ENCODE results near the gene MSX2.
"Not testable (repeated sequence)": the region's sequence is repeated elsewhere in the genome, so short reads cannot be mapped to it uniquely, and the experiment has no call there.

Gene MSX2

DNA sequence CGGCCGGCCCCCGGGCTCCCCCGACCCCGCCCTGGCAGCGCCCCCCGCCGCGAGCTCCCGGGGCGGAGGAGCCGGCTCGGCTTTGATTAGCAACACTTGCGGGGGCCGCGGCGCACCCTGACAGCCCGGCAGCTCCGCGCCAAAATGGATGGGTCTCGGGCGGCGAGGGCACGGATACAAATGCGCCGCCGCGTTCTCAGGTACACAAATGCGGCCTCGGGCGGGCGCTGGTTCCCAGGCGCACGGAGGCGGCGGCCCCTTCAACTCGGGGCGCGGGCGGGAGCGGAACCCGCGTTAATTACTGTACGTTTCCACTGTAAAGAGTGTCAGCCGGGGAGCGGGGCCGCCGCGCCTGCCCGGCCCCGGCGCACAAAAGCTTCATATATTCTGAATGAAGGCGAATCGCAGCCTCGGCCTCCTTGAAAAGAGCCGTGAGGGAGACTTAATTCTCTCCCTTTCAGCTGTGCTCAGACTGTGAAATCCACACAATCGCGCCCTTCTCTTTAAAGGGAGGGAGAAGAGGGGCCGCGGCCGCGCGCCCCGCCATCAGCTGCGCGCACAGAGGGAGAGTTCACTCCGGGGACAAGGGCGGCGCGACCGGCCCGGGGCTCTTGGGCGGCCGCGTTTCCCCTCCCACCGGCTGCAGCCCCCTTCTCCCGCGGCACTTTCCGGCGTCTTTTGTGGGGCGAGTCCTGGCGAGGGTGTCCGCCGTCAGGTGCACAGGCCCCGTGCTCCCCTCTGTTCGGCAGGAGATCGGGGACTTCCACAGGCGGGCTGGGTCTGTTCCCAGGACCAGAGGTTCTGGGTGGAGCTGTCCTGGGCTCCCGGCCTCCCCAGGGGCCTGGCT is 27.0 kb downstream of the MSX2 start:
- Histone ChIP-seq H3K4me1 (ENCODE audit: insufficient read depth, low read length) (peaks cover 3% of the 10 kb centered on the region), H3K9me3 (ENCODE audit: low read length) (no peaks in the 10 kb centered on the region), H2AFZ (ENCODE audit: low read depth, low read length) (peak overlapping the region; percentile 95), H3K4me3 (ENCODE audit: low read length) (peak overlapping the region; percentile 36), H3K36me3 (ENCODE audit: insufficient read depth, low read length) (no peaks in the 10 kb centered on the region), H3K27me3 (ENCODE audit: insufficient read depth, low read length) (peaks cover 55% of the 10 kb centered on the region)

DNA sequence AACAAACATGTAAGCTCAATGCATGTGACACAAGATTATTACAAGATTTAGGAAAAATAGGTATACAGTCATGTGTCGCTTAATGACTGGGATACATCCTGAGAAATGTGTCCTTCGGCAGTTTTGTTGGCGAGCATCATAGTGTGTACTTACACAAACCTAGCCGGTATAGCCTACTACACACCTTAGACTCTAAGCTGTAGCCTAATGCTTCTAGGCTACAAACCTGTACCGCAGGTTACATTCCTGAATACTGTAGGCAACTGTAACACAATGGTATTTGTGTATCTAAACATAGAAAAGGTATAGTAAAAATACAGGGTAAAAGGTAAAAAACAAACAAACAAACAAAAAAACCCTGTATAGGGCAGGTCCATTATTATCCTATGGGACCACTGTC is 27.7 kb downstream of the MSX2 start:
- no peak overlapping the region for H3K4me3 ChIP-seq (ENCODE audit: low read length)
- peaks cover 3% of the 10 kb centered on the region for H3K4me1 ChIP-seq (ENCODE audit: insufficient read depth, low read length)
- H2AFZ ChIP-seq (ENCODE audit: low read depth, low read length), result no peak overlapping the region
- H3K27me3 ChIP-seq (ENCODE audit: insufficient read depth, low read length), result peaks cover 51% of the 10 kb centered on the region
- no peaks in the 10 kb centered on the region for H3K9me3 ChIP-seq (ENCODE audit: low read length)
- no peaks in the 10 kb centered on the region for H3K36me3 ChIP-seq (ENCODE audit: insufficient read depth, low read length)

DNA sequence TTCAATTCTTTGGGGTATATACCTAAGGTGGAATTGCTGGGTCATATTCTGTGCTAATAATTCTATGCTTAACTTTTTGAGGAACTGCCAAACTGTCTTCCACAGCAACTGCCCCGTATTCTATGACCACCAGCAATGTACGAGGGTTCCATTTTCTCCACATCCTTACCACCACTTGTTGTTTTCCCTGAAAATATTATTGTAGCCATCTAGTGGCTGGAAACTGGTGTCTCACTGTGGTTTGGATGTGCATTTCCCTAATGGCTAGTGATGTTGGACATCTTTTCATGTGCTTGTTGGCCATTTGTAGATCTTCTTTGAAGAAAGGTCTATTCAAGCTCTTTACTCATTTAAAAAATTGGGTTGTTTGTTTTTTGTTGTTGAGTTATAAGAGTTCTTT is 30.7 kb downstream of the MSX2 start:
- H3K27me3 ChIP-seq (ENCODE audit: insufficient read depth, low read length), result peaks cover 30% of the 10 kb centered on the region
- no peak overlapping the region for H3K4me3 ChIP-seq (ENCODE audit: low read length)
- H3K36me3 ChIP-seq (ENCODE audit: insufficient read depth, low read length), result no peaks in the 10 kb centered on the region
- H3K4me1 ChIP-seq (ENCODE audit: insufficient read depth, low read length), result peaks cover 3% of the 10 kb centered on the region
- H3K9me3 ChIP-seq (ENCODE audit: low read length), result no peaks in the 10 kb centered on the region
- no peak overlapping the region for H2AFZ ChIP-seq (ENCODE audit: low read depth, low read length)

DNA sequence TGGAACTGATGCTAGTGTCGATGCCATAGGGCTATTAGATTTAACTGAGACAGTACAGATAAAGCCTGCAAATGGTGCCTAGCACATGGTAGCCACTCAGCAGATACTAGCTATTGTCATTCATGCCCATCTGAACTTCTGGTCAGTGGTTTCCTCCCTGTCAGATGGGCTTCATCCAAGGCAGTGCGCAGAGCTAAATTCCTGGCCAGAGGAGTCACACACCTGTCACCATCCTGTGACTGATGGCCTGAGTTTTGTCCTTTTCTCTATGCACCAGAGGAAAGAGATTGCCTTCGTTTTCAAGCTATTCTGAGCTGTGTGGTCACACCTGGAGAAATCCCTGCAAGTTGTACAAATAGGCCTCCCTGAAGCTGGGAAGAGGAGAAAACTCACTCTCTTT is 34.7 kb downstream of the MSX2 start:
- no peaks in the 10 kb centered on the region for H3K4me1 ChIP-seq (ENCODE audit: insufficient read depth, low read length)

DNA sequence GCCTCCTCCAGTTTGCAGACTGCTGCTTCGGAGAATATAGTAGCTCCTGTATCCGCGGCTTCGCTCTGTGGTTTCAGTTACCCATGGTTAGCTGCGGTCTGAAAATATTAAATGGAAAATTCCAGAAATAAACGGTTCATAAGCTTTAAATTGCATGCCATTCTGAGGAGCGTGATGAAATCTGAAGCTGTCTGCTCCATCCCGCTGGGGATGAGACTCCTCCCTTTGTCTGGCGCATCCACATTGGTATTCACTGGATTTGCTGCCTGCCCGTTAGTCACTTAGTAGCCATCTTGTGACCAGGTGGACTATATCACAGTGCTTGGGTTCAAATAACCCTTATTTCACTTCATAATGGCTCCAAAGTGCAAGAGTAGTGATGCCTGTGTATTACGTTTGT is 36.3 kb downstream of the MSX2 start:
- H2AFZ ChIP-seq (ENCODE audit: low read depth, low read length), result no peak overlapping the region
- H3K9me3 ChIP-seq (ENCODE audit: low read length), result no peaks in the 10 kb centered on the region
- no peaks in the 10 kb centered on the region for H3K4me1 ChIP-seq (ENCODE audit: insufficient read depth, low read length)
- H3K27me3 ChIP-seq (ENCODE audit: insufficient read depth, low read length), result no peaks in the 10 kb centered on the region
- no peaks in the 10 kb centered on the region for H3K36me3 ChIP-seq (ENCODE audit: insufficient read depth, low read length)
- no peak overlapping the region for H3K4me3 ChIP-seq (ENCODE audit: low read length)

More for the DNA sequence above, 34.7 kb downstream of the MSX2 start:
- H3K27me3 ChIP-seq (ENCODE audit: insufficient read depth, low read length), result no peaks in the 10 kb centered on the region
- H3K36me3 ChIP-seq (ENCODE audit: insufficient read depth, low read length), result no peaks in the 10 kb centered on the region
- H3K9me3 ChIP-seq (ENCODE audit: low read length), result no peaks in the 10 kb centered on the region
- no peak overlapping the region for H3K4me3 ChIP-seq (ENCODE audit: low read length)
- H2AFZ ChIP-seq (ENCODE audit: low read depth, low read length), result no peak overlapping the region

DNA sequence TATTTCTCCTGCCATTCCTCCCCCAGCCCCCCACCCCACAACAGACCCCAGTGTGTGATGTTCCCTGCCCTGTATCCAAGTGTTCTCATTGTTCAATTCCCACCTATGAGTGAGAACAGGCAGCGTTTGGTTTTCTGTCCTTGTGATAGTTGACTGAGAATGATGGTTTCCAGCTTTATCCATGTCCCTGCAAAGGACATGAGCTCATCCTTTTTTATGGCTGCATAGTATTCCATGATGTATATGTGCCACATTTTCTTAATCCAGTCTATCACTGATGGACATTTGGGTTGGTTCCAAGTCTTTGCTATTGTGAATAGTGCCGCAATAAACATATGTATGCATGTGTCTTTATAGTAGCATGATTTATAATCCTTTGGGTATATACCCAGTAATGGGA is 37.0 kb downstream of the MSX2 start:
- not testable (repeated sequence) for H3K9me3 ChIP-seq (ENCODE audit: low read length); H3K4me1 ChIP-seq (ENCODE audit: insufficient read depth, low read length); H3K27me3 ChIP-seq (ENCODE audit: insufficient read depth, low read length)

DNA sequence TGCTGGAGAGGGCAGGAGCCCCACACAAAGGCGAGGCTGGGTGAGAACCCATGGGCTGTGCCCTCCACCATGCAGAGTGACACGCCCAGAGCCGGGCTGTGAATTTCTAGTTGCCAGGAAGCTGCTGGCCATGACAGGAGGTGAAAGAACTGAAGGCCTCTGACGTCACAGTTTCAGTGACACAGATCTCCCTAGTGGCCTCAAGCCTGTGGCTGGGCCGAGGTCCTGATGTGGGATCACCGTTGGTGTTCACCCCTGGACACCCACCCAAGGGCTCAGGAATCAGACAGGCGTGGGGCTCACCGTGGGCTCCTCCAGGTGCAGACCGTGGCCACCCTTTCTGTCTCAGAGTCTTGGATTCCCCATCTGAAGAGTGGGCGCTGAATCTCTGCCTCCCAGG is 39.9 kb downstream of the MSX2 start:
- Histone ChIP-seq H3K9me3 (ENCODE audit: low read length) (no peaks in the 10 kb centered on the region), H3K36me3 (ENCODE audit: insufficient read depth, low read length) (no peaks in the 10 kb centered on the region), H3K4me3 (ENCODE audit: low read length) (no peak overlapping the region), H3K4me1 (ENCODE audit: insufficient read depth, low read length) (no peaks in the 10 kb centered on the region), H3K27me3 (ENCODE audit: insufficient read depth, low read length) (no peaks in the 10 kb centered on the region), H2AFZ (ENCODE audit: low read depth, low read length) (no peak overlapping the region)

More for the DNA sequence above, 37.0 kb downstream of the MSX2 start:
- H3K4me3 ChIP-seq (ENCODE audit: low read length); H2AFZ ChIP-seq (ENCODE audit: low read depth, low read length); H3K36me3 ChIP-seq (ENCODE audit: insufficient read depth, low read length): not testable (repeated sequence)

DNA sequence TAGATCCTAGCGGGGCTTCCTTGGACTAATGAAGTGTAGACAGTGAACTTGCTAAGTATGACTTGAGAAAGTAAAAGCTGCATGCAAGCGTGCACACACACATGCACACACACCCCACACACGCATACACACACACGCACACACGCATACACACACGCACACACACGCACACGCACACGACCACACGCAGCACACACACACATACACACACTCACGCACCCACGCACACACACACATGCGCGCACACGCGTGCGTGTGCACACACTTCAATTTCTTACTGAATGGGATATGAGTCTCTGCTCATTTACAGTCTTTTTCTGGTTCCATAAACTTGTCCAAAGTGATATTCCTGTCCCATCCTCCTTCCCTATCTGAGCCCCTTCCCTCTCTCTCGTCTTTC is 41.2 kb downstream of the MSX2 start:
- Histone ChIP-seq H3K36me3 (ENCODE audit: insufficient read depth, low read length) (no peaks in the 10 kb centered on the region), H3K9me3 (ENCODE audit: low read length) (no peaks in the 10 kb centered on the region), H3K4me3 (ENCODE audit: low read length) (no peak overlapping the region), H2AFZ (ENCODE audit: low read depth, low read length) (no peak overlapping the region), H3K4me1 (ENCODE audit: insufficient read depth, low read length) (no peaks in the 10 kb centered on the region), H3K27me3 (ENCODE audit: insufficient read depth, low read length) (no peaks in the 10 kb centered on the region)

DNA sequence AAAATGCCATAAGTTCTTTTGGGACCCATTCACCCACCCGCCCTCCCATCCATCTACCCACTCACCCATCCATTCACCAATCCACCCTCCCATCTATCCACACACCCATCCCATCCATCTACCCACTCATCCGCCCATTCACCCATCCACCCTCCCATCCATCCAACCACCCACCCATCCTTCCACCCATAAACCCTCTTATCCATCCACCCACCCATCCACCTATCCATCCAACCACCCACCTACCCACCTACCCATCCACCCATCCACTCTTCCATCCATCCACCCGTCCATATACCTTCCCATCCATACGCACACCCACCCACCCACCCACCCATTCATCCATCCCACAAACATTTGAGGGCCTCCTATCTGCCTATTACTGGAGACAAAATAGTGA is 43.3 kb downstream of the MSX2 start:
- Histone ChIP-seq H3K36me3 (ENCODE audit: insufficient read depth, low read length) (no peaks in the 10 kb centered on the region), H3K27me3 (ENCODE audit: insufficient read depth, low read length) (no peaks in the 10 kb centered on the region), H3K4me1 (ENCODE audit: insufficient read depth, low read length) (no peaks in the 10 kb centered on the region), H3K4me3 (ENCODE audit: low read length) (no peak overlapping the region), H2AFZ (ENCODE audit: low read depth, low read length) (no peak overlapping the region), H3K9me3 (ENCODE audit: low read length) (no peaks in the 10 kb centered on the region)

DNA sequence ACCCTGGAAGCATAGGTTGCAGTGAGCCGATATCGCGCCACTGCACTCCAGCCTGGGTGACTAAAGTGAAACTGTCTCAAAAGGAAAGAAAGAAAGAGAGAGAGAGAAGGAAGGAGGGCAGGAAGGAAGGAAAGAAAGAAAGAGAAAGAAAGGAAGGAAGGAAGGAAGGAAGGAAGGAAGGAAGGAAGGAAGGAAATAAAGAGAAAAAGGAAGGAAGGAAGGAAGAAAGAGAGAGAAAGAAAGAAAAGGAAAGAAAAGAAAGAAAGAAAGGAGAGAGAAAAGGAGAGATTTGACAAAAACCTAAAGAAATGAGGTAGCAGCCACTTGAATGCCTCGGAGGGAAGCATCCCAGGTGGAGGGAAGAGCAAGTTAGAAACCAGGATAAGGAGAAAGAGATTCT is 44.6 kb downstream of the MSX2 start:
- Histone ChIP-seq H3K4me1 (ENCODE audit: insufficient read depth, low read length) (no peaks in the 10 kb centered on the region), H3K4me3 (ENCODE audit: low read length) (no peak overlapping the region), H3K36me3 (ENCODE audit: insufficient read depth, low read length) (no peaks in the 10 kb centered on the region), H2AFZ (ENCODE audit: low read depth, low read length) (no peak overlapping the region), H3K27me3 (ENCODE audit: insufficient read depth, low read length) (no peaks in the 10 kb centered on the region), H3K9me3 (ENCODE audit: low read length) (no peaks in the 10 kb centered on the region)

DNA sequence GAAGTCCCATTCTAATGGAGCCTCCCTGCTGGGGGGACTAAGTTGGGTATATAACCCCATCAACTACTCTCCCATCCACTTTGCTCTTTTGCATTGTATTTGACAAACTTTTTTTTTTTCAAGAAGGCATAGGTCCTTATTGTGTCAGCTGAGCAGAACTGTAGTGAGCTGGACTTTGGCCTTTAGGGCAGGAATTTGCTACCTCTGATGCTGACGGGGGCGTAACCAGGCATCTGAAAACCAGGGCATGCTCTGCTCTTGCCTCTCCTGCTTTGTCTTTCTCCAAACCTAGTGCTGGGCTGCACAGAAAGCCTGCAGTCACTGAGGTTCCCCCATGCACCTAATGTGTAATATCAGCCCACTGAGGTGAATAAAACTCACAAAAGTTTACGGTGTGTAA is 49.0 kb downstream of the MSX2 start:
- Histone ChIP-seq H3K36me3 (ENCODE audit: insufficient read depth, low read length) (no peaks in the 10 kb centered on the region), H3K4me1 (ENCODE audit: insufficient read depth, low read length) (no peaks in the 10 kb centered on the region), H3K4me3 (ENCODE audit: low read length) (no peak overlapping the region), H3K27me3 (ENCODE audit: insufficient read depth, low read length) (no peaks in the 10 kb centered on the region), H3K9me3 (ENCODE audit: low read length) (no peaks in the 10 kb centered on the region), H2AFZ (ENCODE audit: low read depth, low read length) (no peak overlapping the region)

DNA sequence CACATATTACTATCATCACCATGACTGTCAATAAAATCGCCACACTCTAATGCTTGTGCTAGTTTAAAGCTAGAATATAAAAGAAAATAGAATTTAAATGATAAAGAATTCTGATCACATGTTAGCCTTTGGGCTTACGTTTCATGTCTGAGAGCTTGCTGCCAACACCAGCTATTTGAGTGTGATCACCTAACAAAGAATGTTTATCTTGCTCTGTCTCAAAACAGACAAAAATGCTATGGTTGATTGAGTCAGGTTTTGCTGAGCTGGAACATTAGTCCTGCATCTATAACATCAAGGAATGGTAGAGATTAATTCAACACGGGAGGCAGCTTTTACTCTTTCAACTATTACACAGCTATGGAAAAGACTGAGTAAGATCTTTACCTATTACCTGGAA is 50.7 kb downstream of the MSX2 start:
- Histone ChIP-seq H3K9me3 (ENCODE audit: low read length) (no peaks in the 10 kb centered on the region), H3K27me3 (ENCODE audit: insufficient read depth, low read length) (no peaks in the 10 kb centered on the region), H2AFZ (ENCODE audit: low read depth, low read length) (no peak overlapping the region), H3K4me3 (ENCODE audit: low read length) (no peak overlapping the region), H3K4me1 (ENCODE audit: insufficient read depth, low read length) (no peaks in the 10 kb centered on the region), H3K36me3 (ENCODE audit: insufficient read depth, low read length) (no peaks in the 10 kb centered on the region)

DNA sequence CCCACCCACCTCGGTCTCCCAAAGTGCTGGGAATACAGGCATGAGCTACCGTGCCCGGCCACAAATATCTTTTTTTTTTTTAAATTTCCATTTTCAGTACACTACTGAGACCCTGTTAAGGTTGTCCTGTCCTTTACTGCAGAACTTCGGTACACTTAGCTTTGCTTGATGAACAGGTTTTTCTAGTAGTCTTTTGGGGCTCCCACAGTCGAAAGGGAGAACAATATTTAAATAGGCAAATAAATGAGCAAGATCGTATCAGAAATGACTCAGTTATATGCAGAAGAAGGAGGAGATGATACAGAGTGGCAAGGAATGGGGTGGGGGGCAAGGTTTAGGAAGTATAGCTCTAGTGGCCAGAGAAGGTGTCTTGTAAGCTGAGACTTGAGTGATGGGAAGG is 52.7 kb downstream of the MSX2 start:
- no peaks in the 10 kb centered on the region for H3K4me1 ChIP-seq (ENCODE audit: insufficient read depth, low read length)
- no peaks in the 10 kb centered on the region for H3K27me3 ChIP-seq (ENCODE audit: insufficient read depth, low read length)
- no peak overlapping the region for H2AFZ ChIP-seq (ENCODE audit: low read depth, low read length)
- H3K9me3 ChIP-seq (ENCODE audit: low read length), result no peaks in the 10 kb centered on the region
- H3K36me3 ChIP-seq (ENCODE audit: insufficient read depth, low read length), result no peaks in the 10 kb centered on the region
- no peak overlapping the region for H3K4me3 ChIP-seq (ENCODE audit: low read length)

DNA sequence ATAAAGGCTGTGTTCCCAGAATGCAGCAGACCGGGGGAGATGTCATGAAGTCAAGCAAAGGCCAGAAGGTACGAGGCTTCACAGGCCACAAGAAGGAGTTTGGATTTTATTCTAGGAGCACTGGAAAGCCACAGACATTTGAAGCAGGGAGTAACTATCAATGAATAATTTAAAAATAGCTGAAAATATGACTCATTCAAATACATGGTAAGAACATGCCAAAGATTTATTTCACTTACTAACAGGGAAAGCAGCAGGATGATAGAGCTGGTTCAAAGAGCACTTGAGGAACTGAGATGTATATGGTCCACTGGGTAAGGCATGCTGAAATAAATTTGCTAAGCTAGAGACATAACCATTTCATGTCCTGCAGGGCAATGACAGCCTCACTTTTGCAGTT is 53.2 kb downstream of the MSX2 start:
- no peaks in the 10 kb centered on the region for H3K36me3 ChIP-seq (ENCODE audit: insufficient read depth, low read length)
- H3K27me3 ChIP-seq (ENCODE audit: insufficient read depth, low read length), result no peaks in the 10 kb centered on the region
- H3K4me3 ChIP-seq (ENCODE audit: low read length), result no peak overlapping the region
- no peaks in the 10 kb centered on the region for H3K9me3 ChIP-seq (ENCODE audit: low read length)
- no peak overlapping the region for H2AFZ ChIP-seq (ENCODE audit: low read depth, low read length)
- H3K4me1 ChIP-seq (ENCODE audit: insufficient read depth, low read length), result no peaks in the 10 kb centered on the region

Data from neuron (in vitro differentiated cells).